Adrenal gland (tissue), 12 donors: Measurements from ENCODE around the gene HSD17B1. TPM values are rescaled to one million over a fixed set of nuclear protein-coding genes. Genes with fewer than 3 reads are reported as not detected.
"Not testable (repeated sequence)": the region's sequence is repeated elsewhere in the genome, so short reads cannot be mapped to it uniquely, and the experiment has no call there.

Source experiments
- DNase-seq, 7 donors: peaks; one replicate each; pipeline ENCODE4 v3.0.0-alpha.2; 2019 to 2020
- H3K27ac ChIP-seq, 5 donors: fragments of 200-600 bp; sonication (generic) in 4 of 5; 1 replicate in 3 of 5; 2 replicates in 2 of 5; pipeline versions ENCODE4 v1.5.1 to v1.8.0; 2016 to 2020; ENCODE audit warnings: mild to moderate bottlenecking in 1 of 5
- H3K27me3 ChIP-seq: fragments of 200-600 bp; 2 replicates; pipeline ENCODE4 v1.8.0; 2021
- H3K36me3 ChIP-seq, 2 donors: fragments of 200-600 bp; replicated peaks in 1 of 2; 1 replicate in 1 of 2; 2 replicates in 1 of 2; pipeline versions ENCODE4 v1.5.1 to v1.8.0; 2018 to 2022
- H3K4me1 ChIP-seq, 2 donors: fragments of 200-600 bp; replicated peaks in 1 of 2; 1 replicate in 1 of 2; 2 replicates in 1 of 2; pipeline versions ENCODE4 v1.5.1 to v1.8.0; 2018 to 2021
- H3K4me3 ChIP-seq, 4 donors: fragments of 200-600 bp; sonication (generic) in 3 of 4; one replicate each; pipeline ENCODE4 v1.5.1; 2016 to 2018
- H3K9me3 ChIP-seq, 3 donors: fragments of 200-600 bp; sonication (generic) in 1 of 3; replicated peaks in 1 of 3; 1 replicate in 2 of 3; 2 replicates in 1 of 3; pipeline versions ENCODE4 v1.5.1 to v1.8.0; 2016 to 2021
- POLR2A ChIP-seq, 2 donors: fragments of 450-650 bp; IDR thresholded peaks; one replicate each; pipeline ENCODE4 v1.6.1; 2017; ENCODE audit warnings: antibody characterized with exemption in 2 of 2, mild to moderate bottlenecking in 2 of 2, moderate library complexity in 1 of 2
- WGBS, 4 donors: extraction: QIAGEN DNeasy Blood & Tissue Kit in 2 of 4; methylation state at CpG; one replicate each; pipeline versions ENCODE4 v1.1.5 to v1.1.7; 2013 to 2017; 5-methylcytosine and 5-hydroxymethylcytosine counted together
- intact Hi-C, 2 donors: fragments of 100-400 bp; cut with DNase I; formaldehyde crosslinking; loops; one replicate each; pipeline versions ENCODE4 v1.14.1 to v1.15.0; 2022 to 2023
- polyA plus RNA-seq, 3 donors: library from polyadenylated mRNA; stranded (reverse); fragments of 200-250 nt in 2 of 3; fragments of 350-450 nt in 1 of 3; fragmentation: Illumina TruSeq in 1 of 3; extraction: RNeasy Lipid Tissue Mini Kit (QIAGEN cat#74804) in 1 of 3; gene quantifications; one replicate each; pipeline ENCODE4 v1.2.3, GENCODE V29; 2013 to 2014
- total RNA-seq, 9 donors: library from RNA; depleted of rRNA in 4 of 9; stranded (reverse); fragments of >200 nt in 4 of 9; fragments of 120-200 nt in 1 of 9; fragmentation: NEBNext Ultra II Directional in 1 of 9; extraction: Animal tissue kit (Norgen Biotek cat#: 25700) in 1 of 9; gene quantifications; one replicate each; pipeline versions ENCODE4 v1.1.0 to v1.2.4, GENCODE V29; 2013 to 2023
- TF ChIP-seq, protein P1 (sequence below), 6 experiments: fragments of 450-650 bp in 4 of 6; fragments of 200-600 bp in 2 of 6; sonication (generic) in 1 of 6; IDR thresholded peaks; 1 replicate in 5 of 6; 2 replicates in 1 of 6; pipeline versions ENCODE4 v1.5.1 to v1.8.0; 2016 to 2021; ENCODE audit warnings: antibody characterized with exemption in 6 of 6, mild to moderate bottlenecking in 2 of 6, moderate library complexity in 1 of 6
- donor health status: healthy with polysubstance abuse.
- donor health status: Bipolar disorder and iron deficiency.
- donor health status: DM: yes; HTN: yes; CAD: no.
- donor health status: DM: no; HTN: no; CAD: no.
- donor health status: DM: no; HTN: no; CAD: no.
- donor health status: DM: yes; HTN: yes; CAD: no.

Gene HSD17B1
- total and polyA plus RNA-seq, 12 donors, result 0.22 to 7.6 (median 2.1) TPM

DNA sequence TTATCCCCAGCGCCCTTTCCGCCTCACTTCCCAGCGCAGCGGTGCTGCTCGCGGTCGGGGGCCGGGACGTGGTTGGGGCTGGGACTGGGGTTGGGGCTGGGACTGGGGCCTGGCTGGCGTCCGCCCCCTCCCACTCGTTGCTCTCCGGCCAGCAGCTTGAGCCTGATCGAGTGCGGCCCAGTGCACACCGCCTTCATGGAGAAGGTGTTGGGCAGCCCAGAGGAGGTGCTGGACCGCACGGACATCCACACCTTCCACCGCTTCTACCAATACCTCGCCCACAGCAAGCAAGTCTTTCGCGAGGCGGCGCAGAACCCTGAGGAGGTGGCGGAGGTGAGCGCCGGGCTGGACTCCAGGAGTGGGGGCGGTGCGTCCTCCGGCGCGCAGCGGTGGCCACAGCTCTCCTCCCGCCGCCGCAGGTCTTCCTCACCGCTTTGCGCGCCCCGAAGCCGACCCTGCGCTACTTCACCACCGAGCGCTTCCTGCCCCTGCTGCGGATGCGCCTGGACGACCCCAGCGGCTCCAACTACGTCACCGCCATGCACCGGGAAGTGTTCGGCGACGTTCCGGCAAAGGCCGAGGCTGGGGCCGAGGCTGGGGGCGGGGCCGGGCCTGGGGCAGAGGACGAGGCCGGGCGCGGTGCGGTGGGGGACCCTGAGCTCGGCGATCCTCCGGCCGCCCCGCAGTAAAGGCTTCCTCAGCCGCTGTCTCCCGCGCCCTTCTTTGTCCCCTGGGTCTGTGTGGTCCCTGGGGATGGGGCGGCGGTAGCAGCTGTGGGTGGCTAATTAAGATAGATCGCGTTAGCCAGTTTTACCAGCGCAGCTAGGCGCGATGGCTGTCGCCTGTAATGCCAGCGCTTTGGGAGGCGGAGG lies 1.8 kb downstream of the HSD17B1 start:
- DNase-seq, result peak; percentile 80 to 92 (median 86)
- no peaks in the 10 kb centered on the region for H3K9me3 ChIP-seq
- H3K27ac ChIP-seq, result peak overlapping the region in 4 of 5 donors; percentile 59 to 91 (median 82)
- intact Hi-C loops, result no loop called here
- H3K4me3 ChIP-seq, result peak overlapping the region; percentile 41 to 69 (median 60)
- TF ChIP-seq POLR2A (IDR thresholded peaks at IDR 0.05), result peak; percentile 2 to 72
- TF ChIP-seq, protein P1, sequence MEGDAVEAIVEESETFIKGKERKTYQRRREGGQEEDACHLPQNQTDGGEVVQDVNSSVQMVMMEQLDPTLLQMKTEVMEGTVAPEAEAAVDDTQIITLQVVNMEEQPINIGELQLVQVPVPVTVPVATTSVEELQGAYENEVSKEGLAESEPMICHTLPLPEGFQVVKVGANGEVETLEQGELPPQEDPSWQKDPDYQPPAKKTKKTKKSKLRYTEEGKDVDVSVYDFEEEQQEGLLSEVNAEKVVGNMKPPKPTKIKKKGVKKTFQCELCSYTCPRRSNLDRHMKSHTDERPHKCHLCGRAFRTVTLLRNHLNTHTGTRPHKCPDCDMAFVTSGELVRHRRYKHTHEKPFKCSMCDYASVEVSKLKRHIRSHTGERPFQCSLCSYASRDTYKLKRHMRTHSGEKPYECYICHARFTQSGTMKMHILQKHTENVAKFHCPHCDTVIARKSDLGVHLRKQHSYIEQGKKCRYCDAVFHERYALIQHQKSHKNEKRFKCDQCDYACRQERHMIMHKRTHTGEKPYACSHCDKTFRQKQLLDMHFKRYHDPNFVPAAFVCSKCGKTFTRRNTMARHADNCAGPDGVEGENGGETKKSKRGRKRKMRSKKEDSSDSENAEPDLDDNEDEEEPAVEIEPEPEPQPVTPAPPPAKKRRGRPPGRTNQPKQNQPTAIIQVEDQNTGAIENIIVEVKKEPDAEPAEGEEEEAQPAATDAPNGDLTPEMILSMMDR (IDR thresholded peaks at IDR 0.05), result no peak
- WGBS, 4 donors, result 0 to 1% (median 1%) methylated on average over 20 to 82 of the region's 82 CpGs
- H3K36me3 ChIP-seq, result no peaks in the 10 kb centered on the region
- peaks cover 17 to 21% of the 10 kb centered on the region in 2 donors for H3K4me1 ChIP-seq
- no peaks in the 10 kb centered on the region for H3K27me3 ChIP-seq

DNA sequence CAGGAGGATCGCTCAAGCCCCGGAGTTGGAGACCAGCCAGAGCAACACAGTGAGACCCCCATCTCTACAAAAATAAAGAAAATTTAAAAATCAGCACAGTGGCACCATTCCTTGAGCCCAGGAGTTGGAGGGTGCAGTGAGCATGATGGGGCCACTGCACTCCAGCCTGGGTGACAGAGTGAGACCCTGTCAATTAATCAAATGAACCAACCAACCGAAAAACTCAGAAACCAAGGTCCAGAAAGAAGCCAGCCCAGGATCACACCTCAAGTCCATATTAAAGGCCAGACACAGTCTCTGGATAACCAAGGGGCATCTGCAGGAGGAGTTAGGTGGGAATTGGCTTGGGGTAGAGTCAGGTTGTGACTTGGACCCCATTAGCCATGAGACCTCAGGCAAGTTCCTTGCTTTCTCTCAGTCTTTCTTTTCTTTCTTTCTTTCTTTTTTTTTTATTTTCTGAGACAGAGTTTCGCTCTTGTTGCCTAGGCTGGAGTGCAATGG lies 2.4 kb downstream of the HSD17B1 start:
- no peak for DNase-seq
- 23 to 27% (median 26%) methylated on average over 4 of the region's 4 CpGs for WGBS, 4 donors
- peaks cover 17 to 21% of the 10 kb centered on the region in 2 donors for H3K4me1 ChIP-seq
- H3K9me3 ChIP-seq, result no peaks in the 10 kb centered on the region
- peak overlapping the region; percentile 41 to 69 (median 60) for H3K4me3 ChIP-seq
- peak overlapping the region in 4 of 5 donors; percentile 59 to 91 (median 82) for H3K27ac ChIP-seq
- H3K27me3 ChIP-seq, result no peaks in the 10 kb centered on the region
- intact Hi-C loops, result no loop called here
- TF ChIP-seq, protein P1 (IDR thresholded peaks at IDR 0.05), result no peak
- no peak for TF ChIP-seq POLR2A (IDR thresholded peaks at IDR 0.05)
- H3K36me3 ChIP-seq, result no peaks in the 10 kb centered on the region

DNA sequence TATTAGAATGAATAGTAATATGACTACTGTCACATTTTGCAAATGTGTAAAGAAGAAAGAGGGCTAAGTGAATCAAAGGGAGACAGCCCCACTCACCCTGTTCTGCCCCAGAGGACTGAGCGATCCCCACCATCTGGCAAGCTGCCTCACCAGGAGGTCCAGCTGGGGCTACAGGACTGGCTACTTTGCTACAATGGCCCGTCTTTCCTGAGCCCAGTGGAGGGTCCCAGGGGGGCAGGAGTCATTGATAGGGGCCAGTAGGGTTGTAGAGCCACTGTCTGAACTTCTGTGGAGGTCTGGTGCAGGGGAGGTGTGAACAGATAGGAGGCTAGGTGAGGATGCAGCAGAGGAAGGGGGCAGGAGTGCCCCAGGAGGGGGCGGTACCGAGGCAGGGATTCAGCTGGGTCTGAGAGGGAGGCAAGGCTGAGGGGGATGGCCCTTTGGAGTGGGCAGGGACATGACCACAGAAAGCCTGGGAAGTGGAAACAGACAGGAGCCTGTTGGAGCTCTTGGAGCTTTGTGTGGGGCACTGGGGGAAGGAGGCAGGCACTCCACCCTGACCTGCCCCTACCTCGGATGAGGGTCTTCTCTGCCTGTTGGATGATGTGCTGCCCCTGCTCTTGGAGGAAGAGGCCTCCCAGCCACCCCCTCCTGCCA lies 3.4 kb downstream of the HSD17B1 start:
- H3K27me3 ChIP-seq, DNase-seq, H3K27ac ChIP-seq, intact Hi-C loops, H3K9me3 ChIP-seq, H3K4me3 ChIP-seq, H3K36me3 ChIP-seq: not testable (repeated sequence)
- 61 to 74% (median 68%) methylated on average over 4 to 5 of the region's 5 CpGs for WGBS, 4 donors
- H3K4me1 ChIP-seq, result peaks cover 17 to 21% of the 10 kb centered on the region in 2 donors

DNA sequence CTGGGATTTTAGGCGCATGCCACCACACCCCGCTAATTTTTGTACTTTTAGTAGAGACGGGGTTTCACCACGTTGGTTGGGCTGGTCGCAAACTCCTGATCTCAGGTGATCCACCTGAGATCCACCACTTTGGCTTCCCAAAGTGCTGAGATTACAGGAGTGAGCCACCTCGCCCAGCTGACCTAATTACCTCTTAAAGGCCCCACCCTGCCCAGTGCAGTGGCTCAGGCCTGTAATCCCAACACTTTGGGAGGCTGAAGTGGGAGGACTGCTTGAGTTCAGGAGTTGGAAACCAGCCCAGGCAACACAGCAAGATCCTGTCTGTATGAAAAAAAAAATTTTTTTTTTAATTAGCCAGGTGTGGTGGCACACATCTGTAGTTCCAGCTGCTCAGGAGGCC lies 6.4 kb downstream of the HSD17B1 start:
- Histone ChIP-seq H3K27me3 (no peaks in the 10 kb centered on the region), H3K4me1 (peaks cover 29 to 33% of the 10 kb centered on the region in 2 donors), H3K36me3 (no peaks in the 10 kb centered on the region), H3K9me3 (no peaks in the 10 kb centered on the region), H3K27ac (no peak overlapping the region), H3K4me3 (no peak overlapping the region)
- no peak for DNase-seq
- no peak for TF ChIP-seq POLR2A (IDR thresholded peaks at IDR 0.05)
- TF ChIP-seq, protein P1 (IDR thresholded peaks at IDR 0.05), result no peak
- intact Hi-C loops, result no loop called here
- WGBS, 4 donors, result 85 to 90% (median 87%) methylated on average over 6 of the region's 6 CpGs
